Measurements from ENCODE around the gene COL25A1. TPM values are rescaled to one million over a fixed set of nuclear protein-coding genes. Genes with fewer than 3 reads are reported as not detected.
A peak's percentile ranks its signal among the peaks of the same experiment; 100 is the strongest.

COL25A1 gene
- total RNA-seq, 1 experiment from 2014 or later, result not detected

DNA sequence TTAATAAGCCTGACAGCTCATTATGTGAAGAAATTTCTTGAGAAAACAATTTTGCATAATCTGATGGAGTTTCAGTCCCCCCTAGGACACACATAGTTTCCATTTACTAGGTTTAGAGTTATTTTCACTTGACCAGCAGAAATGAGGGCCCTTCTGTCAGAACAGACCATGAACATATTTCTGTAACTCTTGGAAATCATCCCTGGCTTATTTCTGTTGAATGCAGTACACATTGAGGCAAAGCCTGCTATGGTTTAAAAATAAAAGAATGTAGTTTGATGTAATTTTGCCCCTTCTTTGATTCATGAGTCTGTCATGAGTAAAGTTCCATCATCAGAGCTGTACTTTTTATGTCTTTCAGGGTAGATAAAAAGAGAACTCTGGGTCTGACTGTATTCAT, 435.0 kb downstream of the COL25A1 start:
- no peak for DNase-seq (ENCODE audit: low read depth)

DNA sequence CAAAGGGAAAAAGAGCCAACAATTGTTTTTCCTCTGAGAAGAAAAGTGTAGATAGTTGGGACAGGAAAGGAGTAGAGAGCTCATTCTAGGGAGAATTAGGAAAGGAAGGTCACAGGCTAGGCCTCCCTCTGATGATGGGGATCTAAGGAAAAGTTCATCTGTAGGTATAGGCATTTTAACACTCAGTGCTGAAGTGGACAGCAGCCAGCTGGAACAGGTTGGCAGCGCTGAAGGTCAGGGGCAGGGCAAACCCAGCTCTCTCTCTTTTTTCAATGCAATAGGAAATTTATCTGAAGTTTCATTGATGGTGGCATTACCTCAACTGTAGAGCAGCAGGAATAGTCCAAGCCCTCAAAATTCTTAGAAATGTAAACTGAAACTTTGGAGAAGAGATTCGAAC, 441.1 kb downstream of the COL25A1 start:
- DNase-seq (ENCODE audit: low read depth), result no peak

DNA sequence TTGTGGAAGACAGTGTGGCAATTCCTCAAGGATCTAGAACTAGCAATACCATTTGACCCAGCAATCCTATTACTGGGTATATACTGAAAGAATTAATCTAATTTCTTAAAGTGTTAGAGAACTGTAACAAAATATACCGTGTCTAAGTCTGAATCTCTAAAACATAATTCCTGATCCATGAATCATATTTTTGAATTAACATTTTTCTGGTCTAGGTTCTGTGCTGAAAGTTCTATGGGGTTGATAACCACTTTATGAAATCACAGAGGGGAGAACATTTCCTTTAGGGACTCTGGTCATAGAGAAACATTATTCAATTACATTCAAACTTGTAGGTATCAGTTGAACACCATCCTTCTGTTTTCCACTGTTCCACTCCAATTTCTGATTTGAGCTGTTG, 447.7 kb downstream of the COL25A1 start:
- no peak for DNase-seq (ENCODE audit: low read depth)

DNA sequence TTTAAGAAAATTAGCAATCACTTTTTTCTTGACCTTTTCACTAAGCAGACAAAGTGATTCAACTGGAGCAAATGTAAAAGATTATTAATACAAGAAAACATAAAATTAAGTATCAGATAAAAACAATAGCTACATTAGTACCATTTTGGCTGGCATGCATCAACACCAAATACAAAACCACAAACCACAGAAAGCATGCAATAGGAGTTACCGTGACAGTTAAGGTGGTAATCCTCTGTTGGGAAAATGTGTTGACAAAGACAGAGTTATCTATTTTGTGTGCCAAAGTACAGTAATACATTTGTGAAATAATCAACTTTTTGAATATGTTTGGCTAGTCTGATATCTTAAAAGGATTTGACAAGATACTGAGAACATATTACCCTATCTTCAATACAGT, 449.8 kb downstream of the COL25A1 start:
- DNase-seq (ENCODE audit: low read depth), result no peak

DNA sequence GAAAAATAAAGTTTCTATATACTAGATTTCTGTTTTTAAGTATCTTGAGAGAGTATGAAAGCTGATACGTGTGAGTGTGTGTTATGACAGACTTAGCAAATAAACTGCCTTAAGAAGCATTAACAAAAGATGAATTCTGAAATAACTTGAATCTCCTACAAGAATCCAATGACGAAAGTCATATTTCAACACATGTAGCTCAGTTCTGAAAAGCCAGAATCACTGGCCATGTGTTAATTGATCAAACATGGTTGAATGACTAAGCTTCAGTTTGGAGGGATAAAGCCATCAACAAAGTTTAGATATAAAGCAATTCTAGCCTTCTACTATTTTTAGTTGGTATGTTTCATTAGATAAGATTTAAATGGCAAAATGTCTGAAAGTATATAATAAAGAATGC, 451.1 kb downstream of the COL25A1 start:
- peak; percentile 16 for DNase-seq (ENCODE audit: low read depth)

DNA sequence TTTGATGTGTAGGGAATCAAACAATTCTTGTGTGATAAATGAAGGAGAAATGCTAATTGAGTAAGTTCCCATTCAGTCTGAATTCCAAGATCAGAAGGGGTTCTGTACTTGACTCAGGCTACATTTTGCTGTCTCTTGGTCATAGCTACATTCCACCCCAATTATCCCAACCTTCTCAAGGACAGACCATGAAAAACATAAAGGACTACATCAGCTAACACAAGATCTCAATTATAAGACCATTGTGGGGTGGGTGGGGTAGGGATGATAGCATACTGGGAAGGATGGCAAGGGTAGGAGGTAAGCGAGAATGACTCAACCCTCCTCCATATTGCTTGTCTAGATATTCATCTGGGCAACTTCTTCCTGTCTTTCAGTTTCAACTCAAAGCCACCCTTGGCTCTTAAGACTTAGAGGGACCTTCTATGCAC, 452.2 kb downstream of the COL25A1 start:
- DNase-seq (ENCODE audit: low read depth), result peak; percentile 24

DNA sequence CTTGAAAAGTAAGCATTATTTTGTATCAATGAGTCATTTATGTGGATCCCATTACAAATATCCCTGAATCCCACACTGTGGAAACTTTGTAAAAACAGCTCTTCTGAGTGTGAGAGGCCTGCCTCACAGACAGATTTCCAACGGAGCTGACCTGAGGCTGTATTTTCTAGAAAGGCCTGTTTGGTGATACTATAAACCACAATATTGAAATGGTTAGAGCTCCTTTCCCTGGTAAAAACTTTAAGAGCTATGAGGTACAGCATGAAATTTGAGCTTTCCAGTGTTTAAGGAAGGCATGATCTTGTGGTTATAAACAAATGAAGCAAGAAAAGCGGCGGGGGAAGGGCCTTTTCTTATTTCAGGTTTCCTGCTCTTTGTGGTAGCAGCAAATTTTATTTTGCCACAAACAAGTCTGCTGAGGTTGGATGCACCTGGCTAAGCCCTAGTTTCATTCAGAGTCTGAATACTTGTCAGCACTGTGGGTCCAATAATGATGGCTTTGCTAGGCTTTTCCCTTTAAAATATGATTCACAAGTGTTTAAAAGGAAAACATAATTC, 452.8 kb downstream of the COL25A1 start:
- peak; percentile 78 for DNase-seq (ENCODE audit: low read depth)

DNA sequence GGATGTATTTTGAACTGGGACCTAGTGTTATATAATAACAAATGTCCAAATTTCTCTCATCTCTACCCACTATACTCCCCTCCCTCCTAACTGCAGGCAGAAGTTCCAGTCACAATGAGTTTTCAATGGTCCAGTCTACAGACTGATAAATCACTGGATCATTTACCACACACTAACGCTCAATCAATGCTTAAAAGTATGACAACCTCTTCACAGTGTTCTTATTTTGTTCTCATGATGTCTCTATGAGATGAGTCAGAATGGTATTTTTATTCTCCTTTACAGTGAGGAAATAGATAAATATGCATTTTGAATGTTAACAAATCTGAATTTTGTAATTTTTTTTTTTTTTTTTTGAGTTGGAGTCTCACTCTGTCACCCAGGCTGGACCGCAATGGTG, 455.9 kb downstream of the COL25A1 start:
- DNase-seq (ENCODE audit: low read depth), result no peak

DNA sequence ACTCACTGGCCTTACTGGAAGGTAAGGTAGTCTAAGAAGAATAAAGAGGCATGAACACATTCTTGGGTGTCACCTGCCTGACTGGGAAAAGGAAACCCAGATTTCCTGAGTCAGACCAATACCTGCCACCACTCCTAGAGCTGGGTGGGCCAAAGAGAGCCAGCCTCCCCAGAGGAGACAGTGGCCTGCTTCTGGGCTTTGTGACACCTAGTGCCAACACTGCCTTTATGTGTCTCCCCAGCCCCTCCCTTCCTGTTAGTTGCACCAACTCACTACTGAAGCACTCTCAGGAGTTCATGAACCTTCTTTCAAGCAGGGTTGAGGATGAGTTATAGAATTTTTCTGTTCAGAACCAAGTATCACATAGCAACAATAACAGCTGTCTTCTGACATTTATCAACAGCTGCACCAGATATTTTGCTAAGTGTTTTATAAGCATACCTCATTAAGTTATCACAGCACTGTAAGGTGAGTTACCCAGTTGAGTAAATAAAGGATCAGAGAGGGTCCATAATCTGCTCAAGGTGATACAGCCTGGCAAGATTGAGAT, 462.0 kb downstream of the COL25A1 start:
- no peak for DNase-seq (ENCODE audit: low read depth)

DNA sequence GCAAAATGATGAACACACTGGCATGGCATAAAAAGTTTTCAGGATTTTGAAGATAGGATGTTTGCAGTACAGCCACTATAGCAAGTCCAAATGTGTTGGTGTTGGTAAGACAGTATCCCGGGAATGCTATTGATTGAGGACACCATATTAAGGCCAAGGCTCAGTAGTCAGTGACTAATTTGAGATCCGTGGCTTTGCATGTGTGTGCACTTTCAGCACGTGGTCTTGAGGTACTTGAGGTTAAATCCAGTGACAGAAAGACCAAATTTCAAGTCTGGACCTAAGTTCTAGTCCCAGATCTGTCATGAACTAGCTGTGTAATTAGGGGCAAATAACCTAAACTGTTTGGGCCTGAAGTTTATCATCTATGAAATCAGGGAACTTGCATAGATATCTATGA, 463.1 kb downstream of the COL25A1 start:
- no peak for DNase-seq (ENCODE audit: low read depth)

DNA sequence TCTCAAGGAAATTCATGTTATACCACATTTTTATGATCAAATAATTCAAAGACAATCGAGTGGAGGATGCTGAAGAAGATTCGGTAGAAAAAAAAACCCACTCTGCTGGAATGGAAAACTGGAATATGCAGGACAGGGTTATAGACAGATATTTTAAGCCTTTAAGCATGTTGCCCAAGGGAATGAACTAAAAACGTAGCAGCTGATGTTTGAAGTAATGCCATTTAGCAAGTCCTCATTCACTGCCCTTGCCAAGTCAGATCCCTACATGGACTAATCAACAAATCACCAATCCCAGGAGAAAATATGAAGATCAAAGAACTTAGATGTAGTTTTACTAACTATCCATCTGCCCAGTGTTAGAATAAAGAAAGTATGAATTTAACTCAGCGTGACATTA, 464.0 kb downstream of the COL25A1 start:
- no peak for DNase-seq (ENCODE audit: low read depth)

DNA sequence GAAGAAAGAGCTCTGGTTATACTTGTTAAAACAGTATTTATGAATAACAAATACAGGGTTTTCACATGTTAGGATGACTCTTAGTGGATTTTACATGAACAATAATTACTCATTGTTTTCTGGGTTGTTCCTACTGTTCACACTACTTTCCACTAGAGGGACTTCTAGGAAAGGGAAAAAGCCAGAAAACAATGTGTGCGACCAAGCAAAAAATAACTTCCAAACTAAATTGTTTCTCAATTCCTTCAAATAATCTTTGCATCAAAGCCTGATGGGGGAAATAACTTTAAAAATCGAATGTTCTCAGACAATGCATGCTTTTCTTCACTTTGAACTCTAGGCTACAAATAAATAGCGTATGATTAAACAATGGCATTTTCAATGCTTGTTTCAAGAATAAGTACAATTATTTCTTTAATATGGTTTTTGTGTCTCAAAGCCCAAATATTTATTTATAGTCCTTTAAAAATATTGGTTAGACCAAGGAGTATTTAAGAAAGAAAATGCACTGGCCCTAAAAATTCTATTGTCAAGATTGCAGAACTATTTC, 467.5 kb downstream of the COL25A1 start:
- DNase-seq (ENCODE audit: low read depth), result peak; percentile 41

DNA sequence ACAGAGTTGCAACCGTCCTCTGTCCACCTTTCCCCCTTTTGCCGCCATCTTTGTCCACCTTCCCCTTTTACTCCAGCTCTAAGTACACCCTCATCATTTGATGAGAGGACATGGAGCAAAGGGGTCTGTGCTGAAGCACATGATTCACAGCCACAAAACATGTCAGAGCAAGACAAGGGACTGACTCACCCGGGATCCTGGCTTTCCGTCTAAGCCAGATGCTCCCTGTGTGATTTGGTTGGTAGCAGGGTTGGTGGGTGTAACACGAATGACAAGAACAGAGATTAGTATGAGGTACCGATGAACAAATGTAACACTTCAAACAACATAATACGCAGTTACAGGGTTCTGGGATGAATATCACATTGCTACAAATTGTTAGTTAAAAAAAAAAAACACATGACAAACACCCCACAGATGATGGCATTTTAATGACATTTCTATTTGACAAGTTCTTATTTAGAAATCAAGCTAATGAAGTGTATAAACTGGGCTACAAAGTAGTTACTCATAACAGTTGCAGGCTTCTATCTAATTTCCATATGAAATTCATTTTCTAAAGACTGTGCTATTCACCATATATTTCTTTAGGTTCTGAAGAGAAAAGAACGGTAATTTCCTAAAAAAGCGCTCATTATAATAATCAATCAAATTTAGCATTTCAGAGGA, 468.2 kb downstream of the COL25A1 start:
- peak; percentile 76 for DNase-seq (ENCODE audit: low read depth)

DNA sequence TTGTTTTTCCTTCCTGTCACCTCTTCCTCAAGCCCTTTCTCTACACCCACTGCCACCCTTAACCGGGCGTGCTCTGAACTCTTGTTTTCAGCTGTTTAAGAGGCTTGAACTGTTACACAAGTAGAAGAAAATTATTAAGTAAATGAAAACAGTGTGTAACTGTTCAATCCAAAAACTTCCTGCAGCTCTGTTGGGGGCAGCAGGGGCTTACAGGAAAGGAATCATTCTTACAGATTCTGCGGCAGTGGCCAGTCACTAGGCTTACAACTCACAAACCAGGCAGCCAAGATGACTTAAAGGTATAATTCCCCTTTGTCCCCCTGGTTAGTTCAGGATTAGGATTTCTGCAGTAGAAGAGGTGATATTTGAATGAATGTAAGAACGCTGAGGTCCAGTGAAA, 469.4 kb downstream of the COL25A1 start:
- peak; percentile 64 for DNase-seq (ENCODE audit: low read depth)

DNA sequence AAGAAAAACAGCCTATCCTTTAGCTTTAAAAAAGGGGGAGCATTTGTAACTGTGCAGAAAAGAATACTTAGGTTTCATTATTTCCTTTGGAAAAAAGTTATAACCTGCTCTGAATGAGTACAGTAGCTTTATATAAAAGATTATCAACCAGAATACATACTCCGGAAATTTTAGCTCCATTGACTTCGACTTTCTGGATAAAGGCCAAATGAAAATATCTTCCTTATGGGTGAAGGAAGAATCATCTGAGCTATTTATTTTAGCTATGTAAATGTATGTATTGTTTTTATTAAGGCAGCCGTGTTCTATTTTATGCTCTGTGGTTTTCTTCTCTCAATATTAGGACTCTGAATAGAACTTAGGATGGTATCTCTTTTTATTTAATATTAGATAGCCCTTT, 470.6 kb downstream of the COL25A1 start:
- DNase-seq (ENCODE audit: low read depth), result no peak

DNA sequence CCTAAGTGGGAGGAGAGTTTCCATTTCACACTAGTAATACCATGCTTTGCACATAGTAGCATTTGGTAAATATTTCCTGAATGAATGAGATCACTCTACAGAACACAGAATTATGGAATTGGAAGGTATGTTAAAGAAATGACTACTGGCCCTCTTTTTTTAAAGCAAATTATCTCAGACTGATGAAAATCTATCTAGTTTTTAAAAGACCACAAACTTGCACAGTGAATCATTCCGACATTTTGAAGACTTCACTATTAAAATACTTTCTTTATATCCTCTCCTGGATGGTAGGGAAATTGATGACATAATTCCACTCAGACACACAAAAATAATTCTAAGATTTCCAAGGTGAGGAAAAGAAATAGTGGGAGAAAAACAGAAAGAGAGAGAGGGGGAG, 471.2 kb downstream of the COL25A1 start:
- no peak for DNase-seq (ENCODE audit: low read depth)

DNA sequence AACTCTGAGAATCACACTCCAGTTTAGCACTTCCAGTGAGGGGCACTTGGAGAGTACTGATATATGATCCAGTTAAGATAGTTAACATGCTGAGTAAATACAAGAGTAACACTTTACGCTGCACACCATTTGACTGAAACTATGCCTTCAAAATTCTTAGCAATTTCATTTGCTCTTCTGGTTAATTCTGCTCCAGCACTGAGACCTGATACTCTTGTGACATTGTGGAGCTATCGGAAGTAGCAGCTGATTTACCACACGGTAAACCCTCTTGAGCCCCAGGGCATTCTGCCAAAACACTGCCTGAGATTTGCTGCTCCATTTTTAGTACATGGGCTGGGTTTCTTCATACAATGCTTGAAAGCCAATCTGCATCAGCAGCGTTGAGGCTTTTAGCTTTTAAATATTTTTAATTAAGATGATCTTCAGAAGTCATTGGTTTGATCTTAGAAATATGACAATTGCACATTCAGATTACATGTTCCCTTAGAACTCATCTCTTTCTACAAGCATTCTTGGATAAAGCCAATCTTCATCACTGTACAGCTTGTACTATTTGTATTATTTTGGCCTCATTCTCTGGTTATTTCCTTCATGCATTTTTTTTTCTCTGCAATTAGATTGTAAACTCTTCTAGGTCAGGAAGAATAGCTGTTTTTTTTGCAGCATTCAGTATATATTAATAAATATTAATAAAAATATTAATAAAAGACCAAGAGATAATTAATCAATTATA, 471.8 kb downstream of the COL25A1 start:
- peak; percentile 60 for DNase-seq (ENCODE audit: low read depth)

DNA sequence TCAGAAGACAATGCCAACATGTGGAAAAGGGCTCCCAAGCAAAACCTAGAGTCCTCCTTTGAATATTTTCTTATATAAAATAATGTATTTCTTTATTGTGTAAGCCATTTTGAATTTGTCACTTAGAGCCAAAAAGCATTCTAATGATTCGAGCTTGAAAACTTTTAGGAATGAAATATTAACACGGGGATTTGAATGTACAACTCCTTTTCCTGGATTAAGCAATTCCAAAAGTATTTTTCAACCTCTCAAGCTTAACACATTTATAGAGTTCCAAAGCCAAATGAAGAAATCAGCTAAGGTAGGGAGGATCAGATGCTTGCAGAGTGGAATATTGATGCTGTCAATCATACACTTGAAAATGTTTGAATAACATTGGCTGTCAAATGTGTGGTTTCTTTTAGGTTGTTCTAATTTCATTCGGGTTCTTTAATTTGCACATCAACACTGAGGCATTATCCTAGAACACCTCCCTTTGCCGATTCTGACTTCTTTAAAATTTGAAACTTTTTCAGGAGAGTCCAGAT, 472.4 kb downstream of the COL25A1 start:
- DNase-seq (ENCODE audit: low read depth), result no peak

DNA sequence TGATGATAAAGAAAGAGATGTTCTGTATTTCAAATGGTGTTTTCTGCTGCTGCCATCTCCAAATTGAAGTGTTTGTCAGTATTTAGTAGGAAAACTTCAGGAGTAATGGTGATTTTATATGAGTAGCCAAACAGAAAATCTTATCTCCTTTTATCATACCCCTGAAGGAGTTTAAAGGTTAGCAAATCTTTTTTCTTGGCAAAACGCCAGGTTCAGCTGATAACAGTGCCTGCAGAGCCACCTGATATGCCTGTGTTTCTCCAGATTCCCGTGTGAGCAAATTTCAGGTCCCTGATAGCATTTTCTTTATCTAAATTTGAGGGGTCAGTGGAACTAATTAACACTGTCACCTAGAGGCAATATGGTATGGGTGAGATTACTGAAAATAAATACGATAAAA, 473.8 kb downstream of the COL25A1 start:
- no peak for DNase-seq (ENCODE audit: low read depth)

DNA sequence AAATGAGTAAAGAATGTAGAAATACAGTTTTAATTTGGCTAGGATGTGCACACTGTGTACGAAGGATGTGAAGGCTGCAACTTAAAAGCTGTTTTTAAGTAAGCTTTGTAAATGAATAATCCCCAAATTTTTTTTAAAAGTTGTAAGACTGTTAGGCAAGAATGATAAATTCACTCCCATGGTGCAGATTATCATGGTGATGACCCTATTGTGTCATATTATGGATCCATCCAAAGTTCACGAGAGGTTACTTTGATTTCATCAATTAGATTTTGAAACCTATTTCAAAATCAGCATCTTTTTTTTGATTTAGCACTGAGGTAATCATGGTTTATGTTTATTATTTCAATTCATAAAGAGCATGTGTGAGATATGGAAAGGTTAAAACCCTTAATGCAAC, 476.7 kb downstream of the COL25A1 start:
- DNase-seq (ENCODE audit: low read depth), result no peak

DNA sequence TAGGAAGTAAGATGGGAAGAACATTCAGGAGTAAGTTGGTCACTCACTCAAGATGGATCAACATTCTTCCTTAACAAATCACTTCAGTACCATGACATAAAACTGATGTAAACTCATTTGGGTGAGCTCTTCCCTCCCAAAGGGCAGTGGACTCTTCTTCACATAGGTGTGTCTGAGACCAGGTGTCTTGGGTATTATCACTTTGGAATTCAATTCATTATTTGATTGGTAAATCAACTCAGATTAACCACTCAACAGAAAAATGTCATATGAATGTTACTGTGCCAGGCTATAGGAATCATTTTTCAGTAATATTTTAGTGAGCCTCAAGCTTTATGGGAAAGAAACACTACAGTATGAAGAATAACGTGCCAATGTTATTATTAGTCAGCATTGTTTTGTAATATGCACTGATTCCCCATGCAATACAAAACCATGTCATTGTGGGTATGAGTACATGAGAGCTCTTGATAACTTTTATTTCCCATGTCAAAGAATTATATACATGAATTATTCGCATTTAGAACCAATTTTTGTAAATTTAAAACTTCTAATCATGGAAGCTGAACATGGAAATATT, 481.0 kb downstream of the COL25A1 start:
- no peak for DNase-seq (ENCODE audit: low read depth)

Measured in RPMI7951 (cell line).